Kidney epithelial cell (primary cell): ENCODE results near the gene STX8. TPM values are rescaled to one million over a fixed set of nuclear protein-coding genes. Genes with fewer than 3 reads are reported as not detected.

ENCODE experiments used
- DNase-seq: peaks from one replicate; pipeline ENCODE4 v3.0.0-alpha.2; 2010; ENCODE audit warnings: low read depth
- H3K27me3 ChIP-seq: 2 replicates; pipeline ENCODE4 v1.6.0; 2011; ENCODE audit warnings: low read length; ENCODE audit not compliant: control insufficient read depth, insufficient read depth
- H3K36me3 ChIP-seq: 2 replicates; pipeline ENCODE4 v1.5.1; 2011; ENCODE audit warnings: low read length; ENCODE audit not compliant: control insufficient read depth, insufficient read depth
- H3K4me3 ChIP-seq: 2 replicates; pipeline ENCODE4 v1.5.1; 2011; ENCODE audit warnings: low read depth, mild to moderate bottlenecking, control low read depth, low read length
- total RNA-seq: library from RNA; depleted of rRNA; stranded (reverse); fragments of >200 nt; gene quantifications from 2 replicates; pipeline ENCODE4 v1.2.3, GENCODE V29; 2015
- TF ChIP-seq, protein P1 (sequence below): IDR thresholded peaks from 2 replicates; pipeline ENCODE4 v1.5.1; 2011; ENCODE audit warnings: mild to moderate bottlenecking, moderate library complexity, low read length, control low read depth, inconsistent platforms; ENCODE audit not compliant: insufficient read depth, poor library complexity, severe bottlenecking

The STX8 gene
- total RNA-seq, 1 donor from 2014 or later, result 76.3 TPM

DNA sequence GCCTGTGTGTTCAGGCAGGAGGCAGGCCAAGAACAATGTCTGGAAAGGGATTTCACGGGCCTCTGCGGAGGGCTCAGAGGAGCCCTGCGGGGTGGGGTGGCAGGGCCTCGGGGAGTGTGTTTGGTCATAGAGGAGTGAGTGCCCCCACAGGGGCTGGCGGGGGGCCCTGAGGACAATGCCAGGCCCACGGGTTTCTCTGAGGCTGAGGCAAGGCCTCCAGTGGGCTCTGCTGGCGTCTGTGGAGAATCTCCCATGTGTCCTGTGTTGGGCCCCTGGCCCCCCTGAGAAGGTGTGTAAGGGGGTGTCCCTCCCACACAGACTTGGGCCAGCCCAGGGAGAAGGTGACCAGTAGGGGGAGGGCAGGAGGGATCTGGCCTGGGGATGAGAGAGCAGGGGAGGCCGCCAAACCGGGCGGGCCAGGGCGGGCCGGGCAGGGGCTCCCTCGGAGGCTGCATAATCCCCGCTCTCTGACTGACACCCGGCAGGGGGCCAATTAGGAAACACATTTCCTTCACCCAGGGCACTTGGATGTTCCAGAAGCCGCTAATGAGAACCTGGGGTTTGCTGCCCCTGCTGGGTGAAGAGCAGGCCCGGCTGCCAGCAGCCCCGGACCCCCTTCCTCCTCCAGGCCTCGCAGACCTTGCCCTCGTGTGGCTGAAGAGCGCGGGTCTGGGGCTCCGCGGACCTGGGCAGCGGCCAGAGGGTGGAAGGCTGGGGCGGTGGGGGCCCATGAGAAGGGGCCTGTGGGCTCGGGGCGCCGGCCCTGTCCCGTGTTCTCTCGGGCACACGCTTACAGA, 350.1 kb downstream of the STX8 start:
- TF ChIP-seq, protein P1, sequence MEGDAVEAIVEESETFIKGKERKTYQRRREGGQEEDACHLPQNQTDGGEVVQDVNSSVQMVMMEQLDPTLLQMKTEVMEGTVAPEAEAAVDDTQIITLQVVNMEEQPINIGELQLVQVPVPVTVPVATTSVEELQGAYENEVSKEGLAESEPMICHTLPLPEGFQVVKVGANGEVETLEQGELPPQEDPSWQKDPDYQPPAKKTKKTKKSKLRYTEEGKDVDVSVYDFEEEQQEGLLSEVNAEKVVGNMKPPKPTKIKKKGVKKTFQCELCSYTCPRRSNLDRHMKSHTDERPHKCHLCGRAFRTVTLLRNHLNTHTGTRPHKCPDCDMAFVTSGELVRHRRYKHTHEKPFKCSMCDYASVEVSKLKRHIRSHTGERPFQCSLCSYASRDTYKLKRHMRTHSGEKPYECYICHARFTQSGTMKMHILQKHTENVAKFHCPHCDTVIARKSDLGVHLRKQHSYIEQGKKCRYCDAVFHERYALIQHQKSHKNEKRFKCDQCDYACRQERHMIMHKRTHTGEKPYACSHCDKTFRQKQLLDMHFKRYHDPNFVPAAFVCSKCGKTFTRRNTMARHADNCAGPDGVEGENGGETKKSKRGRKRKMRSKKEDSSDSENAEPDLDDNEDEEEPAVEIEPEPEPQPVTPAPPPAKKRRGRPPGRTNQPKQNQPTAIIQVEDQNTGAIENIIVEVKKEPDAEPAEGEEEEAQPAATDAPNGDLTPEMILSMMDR, result no peak

DNA sequence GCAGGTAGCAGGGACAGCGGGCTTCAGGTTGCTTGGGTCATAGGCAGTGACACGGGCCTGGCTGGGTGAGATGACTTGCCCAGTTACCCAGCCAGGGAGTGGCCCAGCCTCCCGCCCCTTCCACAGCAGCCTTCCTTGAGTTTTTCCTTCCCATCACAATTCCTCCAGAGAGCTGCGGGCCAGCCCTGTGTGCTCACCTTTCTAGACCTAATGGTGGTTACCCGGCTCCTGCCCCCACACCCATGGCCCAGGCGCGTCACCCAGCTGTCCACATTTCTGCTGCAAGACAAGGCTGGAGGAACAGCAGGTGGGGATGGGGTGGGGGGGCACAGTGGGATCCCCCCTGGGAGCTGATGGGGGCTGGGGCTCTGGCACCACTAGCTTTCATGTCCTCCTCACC, 351.1 kb downstream of the STX8 start:
- Histone ChIP-seq H3K27me3 (no peaks in the 10 kb centered on the region), H3K4me3 (no peak overlapping the region), H3K36me3 (no peaks in the 10 kb centered on the region)
- no peak for DNase-seq
- TF ChIP-seq, protein P1, result no peak

More for the DNA sequence above, 350.1 kb downstream of the STX8 start:
- H3K27me3 ChIP-seq, result no peaks in the 10 kb centered on the region
- no peak overlapping the region for H3K4me3 ChIP-seq
- no peaks in the 10 kb centered on the region for H3K36me3 ChIP-seq
- no peak for DNase-seq

DNA sequence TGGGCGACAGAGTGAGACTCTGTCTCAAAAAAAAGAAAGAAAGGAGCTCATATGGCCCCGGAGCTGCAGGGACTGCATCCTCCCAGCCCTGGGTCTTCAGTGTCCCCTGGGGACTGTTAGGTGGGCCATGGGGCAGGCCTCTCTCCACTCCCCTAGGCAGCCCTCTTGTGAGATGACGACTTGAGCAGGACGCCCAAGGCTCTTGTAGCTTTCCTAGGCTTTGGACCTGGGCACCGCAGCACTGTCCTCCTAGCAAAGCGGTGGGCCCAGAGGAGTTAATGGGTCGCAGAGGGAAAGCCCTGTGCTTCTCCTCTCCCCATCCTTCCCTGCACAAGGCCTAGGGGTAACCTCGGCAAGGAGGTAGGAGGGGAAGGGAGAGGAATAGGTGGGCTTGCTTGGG, 352.1 kb downstream of the STX8 start:
- H3K36me3 ChIP-seq, result no peaks in the 10 kb centered on the region
- H3K4me3 ChIP-seq, result no peak overlapping the region
- TF ChIP-seq, protein P1, result no peak
- DNase-seq, result no peak
- no peaks in the 10 kb centered on the region for H3K27me3 ChIP-seq

GRCh38 chr17:9221922-9222180, 353.8 kb downstream of the STX8 start:
- Histone ChIP-seq H3K36me3 (no peaks in the 10 kb centered on the region), H3K4me3 (no peak overlapping the region), H3K27me3 (no peaks in the 10 kb centered on the region)
- TF ChIP-seq, protein P1, result no peak
- DNase-seq, result no peak

DNA sequence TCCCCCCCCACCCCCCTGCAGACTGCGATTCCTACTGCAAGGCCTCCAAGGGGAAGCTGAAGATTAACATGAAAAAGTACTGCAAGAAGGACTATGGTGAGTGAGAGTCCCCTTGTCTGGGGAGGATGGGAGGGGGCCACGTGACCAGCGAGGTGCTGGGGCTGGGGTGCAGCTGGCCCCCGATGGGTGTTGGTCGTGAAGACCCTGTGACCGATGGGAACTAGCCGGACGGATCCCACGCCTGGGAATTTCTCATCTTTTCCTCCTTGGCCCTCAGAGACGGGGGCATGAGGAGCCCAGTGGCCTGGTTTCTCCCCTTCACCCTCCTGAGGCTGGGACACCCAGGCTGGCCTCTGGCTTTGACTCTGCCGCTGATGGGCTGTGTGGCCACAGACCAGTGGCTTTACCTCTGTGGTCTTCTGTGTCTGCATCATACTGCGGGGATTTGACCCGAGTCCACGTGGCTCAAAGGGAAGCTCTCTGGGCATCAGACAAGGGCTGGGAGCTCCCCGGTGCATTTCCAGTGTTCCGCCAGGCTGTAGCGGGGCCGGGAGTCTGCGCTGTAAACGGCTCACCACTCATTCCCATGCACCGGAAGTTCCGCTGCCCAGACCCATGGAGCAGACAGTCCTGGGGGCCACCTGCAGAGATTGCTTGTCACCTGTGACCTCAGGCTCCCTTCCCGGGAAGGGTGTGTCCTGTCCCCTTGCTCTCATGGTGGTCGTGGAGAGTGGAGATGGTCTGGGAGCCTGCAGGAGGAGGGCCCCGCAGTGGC, 354.3 kb downstream of the STX8 start:
- TF ChIP-seq, protein P1, result no peak

More for the DNA sequence above, 354.3 kb downstream of the STX8 start:
- H3K4me3 ChIP-seq, result no peak overlapping the region
- no peak for DNase-seq
- H3K27me3 ChIP-seq, result no peaks in the 10 kb centered on the region
- no peaks in the 10 kb centered on the region for H3K36me3 ChIP-seq
